ENCODE measurements around the gene DDX27.

DNA sequence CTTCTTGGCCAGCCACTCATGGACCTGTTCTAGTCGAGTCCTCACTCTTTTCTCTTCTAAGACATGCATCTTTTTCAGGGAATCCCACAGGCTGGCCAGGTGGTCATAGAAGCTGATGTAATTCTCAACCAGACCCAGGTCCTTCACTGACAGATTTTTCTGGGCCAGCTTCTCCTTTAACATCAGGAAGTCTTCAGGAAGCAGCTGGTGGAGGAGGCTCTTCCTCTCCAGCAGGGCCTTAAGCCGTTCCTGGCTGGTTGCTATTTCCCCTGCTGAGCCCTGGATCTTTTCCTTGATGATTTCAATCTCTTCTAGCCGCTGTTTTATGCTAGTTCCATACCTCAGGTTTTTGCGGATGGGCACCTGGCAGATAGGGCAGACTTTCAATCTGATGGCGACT lies 28.6 kb downstream of the DDX27 start:
- TF ChIP-seq, protein P1, sequence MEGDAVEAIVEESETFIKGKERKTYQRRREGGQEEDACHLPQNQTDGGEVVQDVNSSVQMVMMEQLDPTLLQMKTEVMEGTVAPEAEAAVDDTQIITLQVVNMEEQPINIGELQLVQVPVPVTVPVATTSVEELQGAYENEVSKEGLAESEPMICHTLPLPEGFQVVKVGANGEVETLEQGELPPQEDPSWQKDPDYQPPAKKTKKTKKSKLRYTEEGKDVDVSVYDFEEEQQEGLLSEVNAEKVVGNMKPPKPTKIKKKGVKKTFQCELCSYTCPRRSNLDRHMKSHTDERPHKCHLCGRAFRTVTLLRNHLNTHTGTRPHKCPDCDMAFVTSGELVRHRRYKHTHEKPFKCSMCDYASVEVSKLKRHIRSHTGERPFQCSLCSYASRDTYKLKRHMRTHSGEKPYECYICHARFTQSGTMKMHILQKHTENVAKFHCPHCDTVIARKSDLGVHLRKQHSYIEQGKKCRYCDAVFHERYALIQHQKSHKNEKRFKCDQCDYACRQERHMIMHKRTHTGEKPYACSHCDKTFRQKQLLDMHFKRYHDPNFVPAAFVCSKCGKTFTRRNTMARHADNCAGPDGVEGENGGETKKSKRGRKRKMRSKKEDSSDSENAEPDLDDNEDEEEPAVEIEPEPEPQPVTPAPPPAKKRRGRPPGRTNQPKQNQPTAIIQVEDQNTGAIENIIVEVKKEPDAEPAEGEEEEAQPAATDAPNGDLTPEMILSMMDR (IDR thresholded peaks at IDR 0.05 in 2 of 3, conservative IDR thresholded peaks at IDR 0.05 in 1 of 3; ENCODE audit: insufficient read depth in 2 of 3, low read depth in 1 of 3, low read length in 3 of 3), result no peak
- TF ChIP-seq TBP (optimal IDR thresholded peaks at IDR 0.05; ENCODE audit: low read depth, low read length), result no peak
- TF ChIP-seq, protein P2, sequence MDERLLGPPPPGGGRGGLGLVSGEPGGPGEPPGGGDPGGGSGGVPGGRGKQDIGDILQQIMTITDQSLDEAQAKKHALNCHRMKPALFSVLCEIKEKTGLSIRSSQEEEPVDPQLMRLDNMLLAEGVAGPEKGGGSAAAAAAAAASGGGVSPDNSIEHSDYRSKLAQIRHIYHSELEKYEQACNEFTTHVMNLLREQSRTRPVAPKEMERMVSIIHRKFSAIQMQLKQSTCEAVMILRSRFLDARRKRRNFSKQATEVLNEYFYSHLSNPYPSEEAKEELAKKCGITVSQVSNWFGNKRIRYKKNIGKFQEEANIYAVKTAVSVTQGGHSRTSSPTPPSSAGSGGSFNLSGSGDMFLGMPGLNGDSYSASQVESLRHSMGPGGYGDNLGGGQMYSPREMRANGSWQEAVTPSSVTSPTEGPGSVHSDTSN (CRISPR knock-in tag; IDR thresholded peaks at IDR 0.05; ENCODE audit: low read depth), result no peak
- TF ChIP-seq, protein P2 (tag; conservative IDR thresholded peaks at IDR 0.05; ENCODE audit: low read depth), result no peak
